Measurements from ENCODE around the gene ZDHHC9. TPM values are rescaled to one million over a fixed set of nuclear protein-coding genes. Genes with fewer than 3 reads are reported as not detected.
A peak's percentile ranks its signal among the peaks of the same experiment; 100 is the strongest.

ZDHHC9 gene
- total RNA-seq, 1 donor from 2014 or later, result 64.0 TPM

GRCh38 chrX:129786210-129786651 lies 57.5 kb downstream of the ZDHHC9 start:
- Histone ChIP-seq H2AFZ (ENCODE audit: low read depth, low read length) (no peak overlapping the region), H4K20me1 (ENCODE audit: insufficient read depth, low read length) (no peaks in the 10 kb centered on the region), H3K4me2 (ENCODE audit: low read length) (no peak overlapping the region), H3K9me3 (ENCODE audit: insufficient read depth, low read depth, low read length) (no peaks in the 10 kb centered on the region), H3K9ac (ENCODE audit: low read length) (no peak overlapping the region), H3K27ac (ENCODE audit: low read depth, low read length) (no peak overlapping the region), H3K4me1 (ENCODE audit: insufficient read depth, low read length) (no peaks in the 10 kb centered on the region), H3K36me3 (ENCODE audit: insufficient read depth, low read length) (no peaks in the 10 kb centered on the region), H3K27me3 (ENCODE audit: insufficient read depth, low read length) (no peaks in the 10 kb centered on the region), H3K79me2 (ENCODE audit: insufficient read depth, low read length) (no peaks in the 10 kb centered on the region), H3K4me3 (ENCODE audit: insufficient read depth, low read depth, low read length) (no peak overlapping the region)
- FAIRE-seq (no peak), DNase-seq (ENCODE audit: low read depth) (no peak)
- Mint-ChIP-seq H3K9me3 (ENCODE audit: unreplicated experiment) (no peaks in the 10 kb centered on the region), H3K27me3 (ENCODE audit: low read depth, unreplicated experiment) (peaks cover 4% of the 10 kb centered on the region), H3K4me1 (ENCODE audit: low read depth, unreplicated experiment) (no peaks in the 10 kb centered on the region), H3K27ac (ENCODE audit: unreplicated experiment) (no peak overlapping the region), H3K36me3 (ENCODE audit: low read depth, unreplicated experiment) (no peaks in the 10 kb centered on the region), H3K4me3 (ENCODE audit: unreplicated experiment) (no peak overlapping the region)
- no peak for TF ChIP-seq EZH2 (IDR thresholded peaks at IDR 0.05; ENCODE audit: insufficient read depth, low read length)
- no peak for TF ChIP-seq CTCF (IDR thresholded peaks at IDR 0.05; ENCODE audit: insufficient read depth, low read depth, low read length)

- no peak overlapping the region for H3K4me3 Mint-ChIP-seq (ENCODE audit: unreplicated experiment)
- H3K4me1 Mint-ChIP-seq (ENCODE audit: low read depth, unreplicated experiment), result no peaks in the 10 kb centered on the region
- H4K20me1 ChIP-seq (ENCODE audit: insufficient read depth, low read length), result no peaks in the 10 kb centered on the region
- DNase-seq (ENCODE audit: low read depth), result no peak
- H3K27me3 ChIP-seq (ENCODE audit: insufficient read depth, low read length), result no peaks in the 10 kb centered on the region
- no peaks in the 10 kb centered on the region for H3K4me1 ChIP-seq (ENCODE audit: insufficient read depth, low read length)
- no peak overlapping the region for H3K27ac Mint-ChIP-seq (ENCODE audit: unreplicated experiment)
- H3K4me3 ChIP-seq (ENCODE audit: insufficient read depth, low read depth, low read length), result no peak overlapping the region
- peaks cover 4% of the 10 kb centered on the region for H3K27me3 Mint-ChIP-seq (ENCODE audit: low read depth, unreplicated experiment)
- H3K4me2 ChIP-seq (ENCODE audit: low read length), result no peak overlapping the region
- H3K9me3 Mint-ChIP-seq (ENCODE audit: unreplicated experiment), result no peaks in the 10 kb centered on the region
- H3K9me3 ChIP-seq (ENCODE audit: insufficient read depth, low read depth, low read length), result no peaks in the 10 kb centered on the region
- no peaks in the 10 kb centered on the region for H3K36me3 ChIP-seq (ENCODE audit: insufficient read depth, low read length)
- no peak overlapping the region for H3K27ac ChIP-seq (ENCODE audit: low read depth, low read length)
- no peak overlapping the region for H3K9ac ChIP-seq (ENCODE audit: low read length)
- H2AFZ ChIP-seq (ENCODE audit: low read depth, low read length), result no peak overlapping the region
- H3K79me2 ChIP-seq (ENCODE audit: insufficient read depth, low read length), result no peaks in the 10 kb centered on the region
- no peak for TF ChIP-seq EZH2 (IDR thresholded peaks at IDR 0.05; ENCODE audit: insufficient read depth, low read length)
- TF ChIP-seq CTCF (IDR thresholded peaks at IDR 0.05; ENCODE audit: insufficient read depth, low read depth, low read length), result no peak
- no peaks in the 10 kb centered on the region for H3K36me3 Mint-ChIP-seq (ENCODE audit: low read depth, unreplicated experiment)
- FAIRE-seq, result no peak
These were observed 58.3 kb downstream of the ZDHHC9 start for GRCh38 chrX:129785160-129785947.

DNA sequence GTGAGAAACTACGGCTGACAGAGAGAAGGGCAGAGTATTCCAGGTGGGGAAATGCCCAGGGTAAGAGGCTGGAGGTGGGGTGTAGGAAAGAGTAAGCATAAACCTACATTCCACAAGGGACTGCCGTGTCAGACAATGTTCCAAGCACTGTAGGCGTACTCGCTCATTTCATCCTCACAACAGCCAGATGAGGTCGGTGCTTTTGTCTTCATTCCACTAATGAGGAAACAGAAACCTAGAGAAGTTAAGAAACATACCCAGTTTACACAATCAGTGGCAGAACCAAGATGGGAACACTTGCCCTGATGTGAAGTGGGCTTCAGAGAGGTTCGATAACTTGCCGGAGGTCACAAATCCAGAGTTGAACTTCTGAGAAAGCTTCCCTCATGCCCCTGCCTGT lies 59.3 kb downstream of the ZDHHC9 start:
- no peaks in the 10 kb centered on the region for H3K4me1 Mint-ChIP-seq (ENCODE audit: low read depth, unreplicated experiment)
- H3K9me3 ChIP-seq (ENCODE audit: insufficient read depth, low read depth, low read length), result no peaks in the 10 kb centered on the region

More for the DNA sequence above, 59.3 kb downstream of the ZDHHC9 start:
- Mint-ChIP-seq H3K4me3 (ENCODE audit: unreplicated experiment) (no peak overlapping the region), H3K36me3 (ENCODE audit: low read depth, unreplicated experiment) (no peaks in the 10 kb centered on the region), H3K9me3 (ENCODE audit: unreplicated experiment) (no peaks in the 10 kb centered on the region), H3K27me3 (ENCODE audit: low read depth, unreplicated experiment) (peaks cover 5% of the 10 kb centered on the region), H3K27ac (ENCODE audit: unreplicated experiment) (no peak overlapping the region)
- no peak overlapping the region for H3K27ac ChIP-seq (ENCODE audit: low read depth, low read length)
- FAIRE-seq (peak; percentile 26), DNase-seq (ENCODE audit: low read depth) (no peak)
- H3K9ac ChIP-seq (ENCODE audit: low read length), result no peak overlapping the region
- H3K4me1 ChIP-seq (ENCODE audit: insufficient read depth, low read length), result no peaks in the 10 kb centered on the region
- H2AFZ ChIP-seq (ENCODE audit: low read depth, low read length), result no peak overlapping the region
- no peak overlapping the region for H3K4me2 ChIP-seq (ENCODE audit: low read length)
- no peaks in the 10 kb centered on the region for H4K20me1 ChIP-seq (ENCODE audit: insufficient read depth, low read length)
- no peak for TF ChIP-seq EZH2 (IDR thresholded peaks at IDR 0.05; ENCODE audit: insufficient read depth, low read length)
- TF ChIP-seq CTCF (IDR thresholded peaks at IDR 0.05; ENCODE audit: insufficient read depth, low read depth, low read length), result no peak
- H3K79me2 ChIP-seq (ENCODE audit: insufficient read depth, low read length), result no peaks in the 10 kb centered on the region
- no peaks in the 10 kb centered on the region for H3K36me3 ChIP-seq (ENCODE audit: insufficient read depth, low read length)
- no peak overlapping the region for H3K4me3 ChIP-seq (ENCODE audit: insufficient read depth, low read depth, low read length)
- H3K27me3 ChIP-seq (ENCODE audit: insufficient read depth, low read length), result no peaks in the 10 kb centered on the region

Measured in astrocyte (in vitro differentiated cells and primary cell).